ENCODE data around the gene CNTNAP2.

Gene CNTNAP2

DNA sequence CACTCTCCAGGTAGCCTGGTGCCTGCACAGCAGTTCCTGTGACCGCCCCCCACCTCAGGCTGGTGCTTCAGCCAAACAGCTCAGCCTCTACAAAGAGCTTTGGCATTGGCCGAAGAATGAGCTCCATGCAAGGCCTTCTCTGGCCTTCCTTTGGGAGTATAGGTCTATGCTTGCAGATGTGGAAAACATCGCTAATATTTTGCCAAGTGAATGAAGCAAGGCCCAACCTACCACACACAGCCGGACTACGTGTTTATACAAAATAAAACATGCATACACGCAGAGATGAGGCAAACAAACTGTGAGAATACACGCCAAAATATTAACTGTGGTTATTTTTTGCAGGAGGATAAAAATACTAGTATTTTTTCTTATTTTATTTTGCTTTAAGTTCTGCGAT, 2057.8 kb downstream of the CNTNAP2 start:
- H3K4me2 ChIP-seq (ENCODE audit: low read length), result no peak overlapping the region
- H3K18ac ChIP-seq (ENCODE audit: low read length), result no peak overlapping the region
- H3K36me3 ChIP-seq (ENCODE audit: control insufficient read depth, insufficient read depth, low read length), result no peaks in the 10 kb centered on the region
- H4K8ac ChIP-seq (ENCODE audit: low read depth, low read length), result no peak overlapping the region
- no peaks in the 10 kb centered on the region for H3K27me3 ChIP-seq (ENCODE audit: insufficient read depth, low read length, poor library complexity)
- WGBS (ENCODE audit: extremely low coverage, insufficient coverage, low lambda C conversion rate), result no CpG with 5 or more reads among the region's 8 CpGs
- H4K5ac ChIP-seq (ENCODE audit: low read length), result no peak overlapping the region
- no peaks in the 10 kb centered on the region for H3K79me1 ChIP-seq (ENCODE audit: low read length)
- H2AK5ac ChIP-seq (ENCODE audit: low read length), result no peak overlapping the region
- H3K79me2 ChIP-seq (ENCODE audit: control insufficient read depth, insufficient read depth, low read length), result no peaks in the 10 kb centered on the region
- no peak overlapping the region for H2BK120ac ChIP-seq (ENCODE audit: low read depth, low read length)
- no peak overlapping the region for H3K9ac ChIP-seq (ENCODE audit: low read length)
- H3K56ac ChIP-seq (ENCODE audit: low read length), result no peak overlapping the region
- no peak for DNase-seq
- H3K4ac ChIP-seq (ENCODE audit: low read depth, low read length), result no peak overlapping the region
- no peak overlapping the region for H3K23ac ChIP-seq (ENCODE audit: low read length)
- no peak overlapping the region for H3K27ac ChIP-seq (ENCODE audit: low read depth, low read length)
- no peak overlapping the region for H3K4me3 ChIP-seq (ENCODE audit: low read length)
- no peaks in the 10 kb centered on the region for H3K4me1 ChIP-seq (ENCODE audit: control insufficient read depth, low read depth, low read length)
- H2BK5ac ChIP-seq (ENCODE audit: low read length), result no peak overlapping the region
- no peak overlapping the region for H2BK15ac ChIP-seq (replicated peaks; ENCODE audit: low read depth)

DNA sequence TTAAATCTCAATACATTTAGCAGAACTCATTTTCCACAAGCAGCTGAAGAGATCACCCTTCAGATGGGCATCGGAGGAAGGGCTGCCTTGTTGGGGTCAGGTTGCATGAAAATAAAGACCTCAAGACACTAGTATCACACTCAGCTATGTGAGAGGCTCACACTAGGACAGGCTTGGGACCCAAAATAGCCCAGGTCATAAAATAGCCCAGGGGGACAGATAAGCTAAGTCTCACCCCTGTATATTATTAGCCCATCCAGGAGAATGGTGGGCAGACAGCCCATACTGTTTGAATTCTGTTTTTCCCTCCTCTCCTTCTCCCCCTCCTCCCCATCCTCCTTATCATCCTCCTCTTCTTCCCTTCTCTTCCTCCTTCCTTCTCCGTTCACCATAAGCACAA, 2058.9 kb downstream of the CNTNAP2 start:
- Histone ChIP-seq H3K79me2 (ENCODE audit: control insufficient read depth, insufficient read depth, low read length) (no peaks in the 10 kb centered on the region), H4K5ac (ENCODE audit: low read length) (no peak overlapping the region), H3K56ac (ENCODE audit: low read length) (no peak overlapping the region), H2BK5ac (ENCODE audit: low read length) (no peak overlapping the region), H2AK5ac (ENCODE audit: low read length) (no peak overlapping the region), H3K27me3 (ENCODE audit: insufficient read depth, low read length, poor library complexity) (no peaks in the 10 kb centered on the region), H3K79me1 (ENCODE audit: low read length) (no peaks in the 10 kb centered on the region), H3K27ac (ENCODE audit: low read depth, low read length) (no peak overlapping the region), H3K36me3 (ENCODE audit: control insufficient read depth, insufficient read depth, low read length) (no peaks in the 10 kb centered on the region), H3K4me3 (ENCODE audit: low read length) (no peak overlapping the region), H3K4ac (ENCODE audit: low read depth, low read length) (no peak overlapping the region), H2BK15ac (replicated peaks; ENCODE audit: low read depth) (no peak overlapping the region), H3K9ac (ENCODE audit: low read length) (no peak overlapping the region), H3K23ac (ENCODE audit: low read length) (no peak overlapping the region), H3K4me2 (ENCODE audit: low read length) (no peak overlapping the region), H3K4me1 (ENCODE audit: control insufficient read depth, low read depth, low read length) (no peaks in the 10 kb centered on the region), H3K18ac (ENCODE audit: low read length) (no peak overlapping the region), H2BK120ac (ENCODE audit: low read depth, low read length) (no peak overlapping the region), H4K8ac (ENCODE audit: low read depth, low read length) (no peak overlapping the region)
- WGBS (ENCODE audit: extremely low coverage, insufficient coverage, low lambda C conversion rate), result 100% methylated on average over 1 of the region's 2 CpGs
- no peak for DNase-seq

DNA sequence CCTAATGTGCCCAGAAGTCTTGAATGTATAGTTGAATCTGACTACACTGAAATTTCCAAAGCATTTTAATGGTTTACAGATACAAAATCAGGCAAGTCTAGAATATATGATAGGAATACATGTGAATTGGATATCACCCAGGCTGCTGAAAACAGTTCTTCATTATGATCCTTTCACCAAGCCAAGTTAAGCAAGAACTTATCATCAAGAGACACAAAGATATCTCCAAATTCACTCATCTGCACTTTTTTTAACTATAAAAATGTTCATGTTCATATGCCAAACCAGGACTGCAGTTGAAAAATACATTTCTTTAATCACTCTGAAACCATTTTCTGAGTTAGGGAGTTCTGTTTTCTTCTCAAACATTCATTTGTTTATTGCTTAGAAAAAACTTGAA, 2061.4 kb downstream of the CNTNAP2 start:
- H3K36me3 ChIP-seq (ENCODE audit: control insufficient read depth, insufficient read depth, low read length), result no peaks in the 10 kb centered on the region
- DNase-seq, result no peak
- H4K8ac ChIP-seq (ENCODE audit: low read depth, low read length), result no peak overlapping the region
- H2BK15ac ChIP-seq (replicated peaks; ENCODE audit: low read depth), result no peak overlapping the region
- no peak overlapping the region for H3K4me3 ChIP-seq (ENCODE audit: low read length)
- no peak overlapping the region for H4K5ac ChIP-seq (ENCODE audit: low read length)
- H3K9ac ChIP-seq (ENCODE audit: low read length), result no peak overlapping the region
- H2BK5ac ChIP-seq (ENCODE audit: low read length), result no peak overlapping the region
- H3K23ac ChIP-seq (ENCODE audit: low read length), result no peak overlapping the region
- H3K4me1 ChIP-seq (ENCODE audit: control insufficient read depth, low read depth, low read length), result no peaks in the 10 kb centered on the region
- no peaks in the 10 kb centered on the region for H3K27me3 ChIP-seq (ENCODE audit: insufficient read depth, low read length, poor library complexity)
- H3K79me2 ChIP-seq (ENCODE audit: control insufficient read depth, insufficient read depth, low read length), result no peaks in the 10 kb centered on the region
- no peak overlapping the region for H2AK5ac ChIP-seq (ENCODE audit: low read length)
- no peak overlapping the region for H3K4me2 ChIP-seq (ENCODE audit: low read length)
- H2BK120ac ChIP-seq (ENCODE audit: low read depth, low read length), result no peak overlapping the region
- no peak overlapping the region for H3K18ac ChIP-seq (ENCODE audit: low read length)
- H3K4ac ChIP-seq (ENCODE audit: low read depth, low read length), result no peak overlapping the region
- H3K56ac ChIP-seq (ENCODE audit: low read length), result no peak overlapping the region
- H3K79me1 ChIP-seq (ENCODE audit: low read length), result no peaks in the 10 kb centered on the region
- no peak overlapping the region for H3K27ac ChIP-seq (ENCODE audit: low read depth, low read length)

DNA sequence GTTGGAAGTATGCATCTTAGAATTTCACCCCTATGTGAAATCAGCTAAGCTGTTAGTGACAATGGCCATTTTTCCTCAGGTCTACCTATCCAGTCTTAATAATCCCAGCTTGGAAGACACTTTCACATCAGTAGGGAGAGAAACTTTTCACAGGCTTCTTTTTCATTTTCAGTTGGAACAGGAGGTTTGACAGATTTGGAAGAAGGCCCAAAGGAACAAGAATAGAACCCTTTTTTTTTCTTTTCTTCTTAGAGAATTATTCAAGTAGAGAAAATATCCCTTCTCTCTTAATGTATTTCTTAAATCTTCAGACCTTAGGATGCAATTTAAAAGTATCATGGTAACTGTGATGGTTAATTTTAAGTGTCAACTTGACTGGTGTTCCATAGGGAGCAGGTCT, 2063.5 kb downstream of the CNTNAP2 start:
- no peak overlapping the region for H2BK15ac ChIP-seq (replicated peaks; ENCODE audit: low read depth)
- no peak overlapping the region for H2BK5ac ChIP-seq (ENCODE audit: low read length)
- H3K4ac ChIP-seq (ENCODE audit: low read depth, low read length), result no peak overlapping the region
- H3K4me2 ChIP-seq (ENCODE audit: low read length), result no peak overlapping the region
- no peak overlapping the region for H2AK5ac ChIP-seq (ENCODE audit: low read length)
- H3K56ac ChIP-seq (ENCODE audit: low read length), result no peak overlapping the region
- no peaks in the 10 kb centered on the region for H3K27me3 ChIP-seq (ENCODE audit: insufficient read depth, low read length, poor library complexity)
- H3K4me3 ChIP-seq (ENCODE audit: low read length), result no peak overlapping the region
- H4K5ac ChIP-seq (ENCODE audit: low read length), result no peak overlapping the region
- no peaks in the 10 kb centered on the region for H3K79me1 ChIP-seq (ENCODE audit: low read length)
- no peaks in the 10 kb centered on the region for H3K79me2 ChIP-seq (ENCODE audit: control insufficient read depth, insufficient read depth, low read length)
- no peak for DNase-seq
- H2BK120ac ChIP-seq (ENCODE audit: low read depth, low read length), result no peak overlapping the region
- H3K4me1 ChIP-seq (ENCODE audit: control insufficient read depth, low read depth, low read length), result no peaks in the 10 kb centered on the region
- no peak overlapping the region for H3K18ac ChIP-seq (ENCODE audit: low read length)
- no peak overlapping the region for H3K27ac ChIP-seq (ENCODE audit: low read depth, low read length)
- no peak overlapping the region for H4K8ac ChIP-seq (ENCODE audit: low read depth, low read length)
- H3K9ac ChIP-seq (ENCODE audit: low read length), result no peak overlapping the region
- H3K36me3 ChIP-seq (ENCODE audit: control insufficient read depth, insufficient read depth, low read length), result no peaks in the 10 kb centered on the region
- H3K23ac ChIP-seq (ENCODE audit: low read length), result no peak overlapping the region

DNA sequence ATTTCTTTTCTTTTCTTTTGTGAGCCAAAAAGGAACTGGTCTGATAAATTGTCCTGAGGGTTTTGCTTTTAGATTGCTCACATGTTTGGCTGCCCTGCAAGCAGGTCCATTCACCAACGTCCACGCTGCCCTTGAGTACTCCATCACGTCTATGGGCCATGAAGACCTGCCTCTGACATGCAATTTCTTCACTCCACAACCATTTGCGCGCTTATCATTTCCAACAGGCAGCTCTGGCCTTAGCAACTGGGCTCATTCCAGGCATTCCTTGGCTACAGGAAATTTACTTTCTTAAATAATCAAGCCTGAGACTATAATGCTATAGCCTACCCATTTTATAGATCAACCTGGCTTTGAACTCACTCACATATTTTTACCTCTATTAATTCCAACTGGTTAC, 2065.7 kb downstream of the CNTNAP2 start:
- Histone ChIP-seq H3K27ac (ENCODE audit: low read depth, low read length) (no peak overlapping the region), H3K56ac (ENCODE audit: low read length) (no peak overlapping the region), H3K36me3 (ENCODE audit: control insufficient read depth, insufficient read depth, low read length) (no peaks in the 10 kb centered on the region), H3K18ac (ENCODE audit: low read length) (no peak overlapping the region), H4K5ac (ENCODE audit: low read length) (no peak overlapping the region), H4K8ac (ENCODE audit: low read depth, low read length) (no peak overlapping the region), H3K79me1 (ENCODE audit: low read length) (no peaks in the 10 kb centered on the region), H3K4me2 (ENCODE audit: low read length) (no peak overlapping the region), H2AK5ac (ENCODE audit: low read length) (no peak overlapping the region), H3K27me3 (ENCODE audit: insufficient read depth, low read length, poor library complexity) (no peaks in the 10 kb centered on the region), H3K79me2 (ENCODE audit: control insufficient read depth, insufficient read depth, low read length) (no peaks in the 10 kb centered on the region), H2BK120ac (ENCODE audit: low read depth, low read length) (no peak overlapping the region), H3K23ac (ENCODE audit: low read length) (no peak overlapping the region), H3K4me3 (ENCODE audit: low read length) (no peak overlapping the region), H3K9ac (ENCODE audit: low read length) (no peak overlapping the region), H3K4ac (ENCODE audit: low read depth, low read length) (no peak overlapping the region), H3K4me1 (ENCODE audit: control insufficient read depth, low read depth, low read length) (no peaks in the 10 kb centered on the region), H2BK5ac (ENCODE audit: low read length) (no peak overlapping the region), H2BK15ac (replicated peaks; ENCODE audit: low read depth) (no peak overlapping the region)
- WGBS (ENCODE audit: extremely low coverage, insufficient coverage, low lambda C conversion rate), result no CpG with 5 or more reads among the region's 5 CpGs
- DNase-seq, result peak; percentile 42

DNA sequence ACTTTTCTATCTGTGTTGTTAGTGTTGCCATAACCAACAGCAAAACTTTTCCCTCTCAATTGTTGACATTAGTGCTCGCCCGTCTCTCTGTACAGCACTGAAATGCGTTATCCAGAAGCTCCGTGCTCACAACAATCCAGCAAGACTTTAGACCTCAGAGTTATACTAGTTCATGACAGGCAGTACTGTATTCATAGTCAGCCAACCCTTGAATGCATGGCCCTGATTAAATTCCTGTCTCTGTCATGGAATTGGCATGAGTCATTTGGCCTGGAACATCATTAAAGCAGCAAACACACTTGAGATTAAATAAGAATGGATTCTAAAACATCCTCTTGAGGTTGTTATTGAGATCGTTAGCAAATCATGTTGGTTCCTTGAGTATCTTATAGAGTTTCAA, 2068.4 kb downstream of the CNTNAP2 start:
- no peak overlapping the region for H2BK15ac ChIP-seq (replicated peaks; ENCODE audit: low read depth)
- no peak overlapping the region for H3K4me3 ChIP-seq (ENCODE audit: low read length)
- no peak overlapping the region for H2BK120ac ChIP-seq (ENCODE audit: low read depth, low read length)
- no peaks in the 10 kb centered on the region for H3K36me3 ChIP-seq (ENCODE audit: control insufficient read depth, insufficient read depth, low read length)
- no peaks in the 10 kb centered on the region for H3K4me1 ChIP-seq (ENCODE audit: control insufficient read depth, low read depth, low read length)
- no peak overlapping the region for H3K56ac ChIP-seq (ENCODE audit: low read length)
- H3K27me3 ChIP-seq (ENCODE audit: insufficient read depth, low read length, poor library complexity), result no peaks in the 10 kb centered on the region
- no CpG with 5 or more reads among the region's 5 CpGs for WGBS (ENCODE audit: extremely low coverage, insufficient coverage, low lambda C conversion rate)
- H4K5ac ChIP-seq (ENCODE audit: low read length), result no peak overlapping the region
- no peaks in the 10 kb centered on the region for H3K79me2 ChIP-seq (ENCODE audit: control insufficient read depth, insufficient read depth, low read length)
- no peak overlapping the region for H3K4me2 ChIP-seq (ENCODE audit: low read length)
- H3K9ac ChIP-seq (ENCODE audit: low read length), result no peak overlapping the region
- peak overlapping the region; percentile 76 for H4K8ac ChIP-seq (ENCODE audit: low read depth, low read length)
- no peak overlapping the region for H3K23ac ChIP-seq (ENCODE audit: low read length)
- no peak overlapping the region for H3K18ac ChIP-seq (ENCODE audit: low read length)
- no peak overlapping the region for H3K4ac ChIP-seq (ENCODE audit: low read depth, low read length)
- H2AK5ac ChIP-seq (ENCODE audit: low read length), result no peak overlapping the region
- H2BK5ac ChIP-seq (ENCODE audit: low read length), result no peak overlapping the region
- no peaks in the 10 kb centered on the region for H3K79me1 ChIP-seq (ENCODE audit: low read length)
- H3K27ac ChIP-seq (ENCODE audit: low read depth, low read length), result no peak overlapping the region
- DNase-seq, result peak; percentile 48
